Tibial artery (tissue), 4 donors: ENCODE data around the gene CINP.

ENCODE experiments used
- DNase-seq, 2 donors: peaks; one replicate each; pipeline ENCODE4 v3.0.0-alpha.2; 2019
- H3K27ac ChIP-seq, 2 donors: fragments of 200-600 bp; sonication (generic) in 1 of 2; 1 replicate in 1 of 2; 2 replicates in 1 of 2; pipeline ENCODE4 v1.5.1; 2018 to 2019; ENCODE audit warnings: mild to moderate bottlenecking in 1 of 2
- H3K27me3 ChIP-seq, 2 donors: fragments of 200-600 bp; sonication (generic) in 1 of 2; one replicate each; pipeline versions ENCODE4 v1.5.1 to v1.6.0; 2016 to 2019
- H3K36me3 ChIP-seq, 3 donors: fragments of 200-600 bp; sonication (generic) in 2 of 3; one replicate each; pipeline ENCODE4 v1.5.1; 2016 to 2019; ENCODE audit warnings: mild to moderate bottlenecking in 2 of 3
- H3K4me1 ChIP-seq, 4 donors: fragments of 200-600 bp; sonication (generic) in 2 of 4; 1 replicate in 3 of 4; 2 replicates in 1 of 4; pipeline ENCODE4 v1.5.1; 2016 to 2019
- H3K4me3 ChIP-seq, 2 donors: fragments of 200-600 bp; sonication (generic) in 1 of 2; 1 replicate in 1 of 2; 2 replicates in 1 of 2; pipeline ENCODE4 v1.5.1; 2018 to 2019; ENCODE audit warnings: mild to moderate bottlenecking in 2 of 2
- H3K9me3 ChIP-seq, 3 donors: fragments of 200-600 bp; sonication (generic) in 1 of 3; one replicate each; pipeline ENCODE4 v1.5.1; 2016 to 2019
- intact Hi-C: fragments of 100-400 bp; cut with DNase I; formaldehyde crosslinking; loops from one replicate; pipeline ENCODE4 v1.15.0; 2023; ENCODE audit warnings: low total_unique reads
- TF ChIP-seq, protein P1 (sequence below), 2 experiments: fragments of 200-600 bp in 1 of 2; fragments of 450-650 bp in 1 of 2; IDR thresholded peaks; one replicate each; pipeline ENCODE4 v1.5.1; 2017 to 2019; ENCODE audit warnings: antibody characterized with exemption in 2 of 2, mild to moderate bottlenecking in 1 of 2, moderate library complexity in 1 of 2

CINP gene

DNA sequence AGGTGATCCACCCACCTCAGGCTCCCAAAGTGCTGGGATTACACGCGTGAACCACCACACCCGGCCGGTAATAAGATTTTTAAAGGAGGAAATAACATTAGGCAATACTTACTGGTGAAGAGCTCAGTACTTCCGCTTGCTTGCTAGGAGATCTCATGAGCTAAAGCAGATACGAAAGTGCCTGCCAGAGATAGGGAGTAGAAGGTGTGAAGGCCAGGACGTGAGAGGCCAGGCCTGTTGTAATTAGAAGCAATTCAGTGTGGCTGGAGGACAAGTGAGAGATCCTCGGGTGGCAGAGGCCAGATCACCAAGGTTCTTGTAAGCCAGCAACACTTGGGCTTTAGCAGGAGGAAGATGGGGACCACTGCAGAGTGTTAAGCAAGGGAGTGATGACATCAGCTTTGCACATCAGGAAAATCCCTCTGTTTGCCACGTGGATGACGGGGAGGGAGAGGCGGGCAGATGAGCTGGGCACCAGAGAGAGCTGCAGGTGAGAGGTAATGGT, 7.7 kb upstream of the CINP start:
- no peak for DNase-seq
- H3K9me3 ChIP-seq = no peaks in the 10 kb centered on the region
- H3K4me1 ChIP-seq = peaks cover 0 to 7% (median 0%) of the 10 kb centered on the region in 4 donors
- TF ChIP-seq, protein P1, sequence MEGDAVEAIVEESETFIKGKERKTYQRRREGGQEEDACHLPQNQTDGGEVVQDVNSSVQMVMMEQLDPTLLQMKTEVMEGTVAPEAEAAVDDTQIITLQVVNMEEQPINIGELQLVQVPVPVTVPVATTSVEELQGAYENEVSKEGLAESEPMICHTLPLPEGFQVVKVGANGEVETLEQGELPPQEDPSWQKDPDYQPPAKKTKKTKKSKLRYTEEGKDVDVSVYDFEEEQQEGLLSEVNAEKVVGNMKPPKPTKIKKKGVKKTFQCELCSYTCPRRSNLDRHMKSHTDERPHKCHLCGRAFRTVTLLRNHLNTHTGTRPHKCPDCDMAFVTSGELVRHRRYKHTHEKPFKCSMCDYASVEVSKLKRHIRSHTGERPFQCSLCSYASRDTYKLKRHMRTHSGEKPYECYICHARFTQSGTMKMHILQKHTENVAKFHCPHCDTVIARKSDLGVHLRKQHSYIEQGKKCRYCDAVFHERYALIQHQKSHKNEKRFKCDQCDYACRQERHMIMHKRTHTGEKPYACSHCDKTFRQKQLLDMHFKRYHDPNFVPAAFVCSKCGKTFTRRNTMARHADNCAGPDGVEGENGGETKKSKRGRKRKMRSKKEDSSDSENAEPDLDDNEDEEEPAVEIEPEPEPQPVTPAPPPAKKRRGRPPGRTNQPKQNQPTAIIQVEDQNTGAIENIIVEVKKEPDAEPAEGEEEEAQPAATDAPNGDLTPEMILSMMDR (IDR thresholded peaks at IDR 0.05) = no peak
- intact Hi-C loops = no loop called here
- no peak overlapping the region for H3K27ac ChIP-seq
- H3K4me3 ChIP-seq = no peak overlapping the region
- H3K36me3 ChIP-seq = peaks cover 0 to 6% (median 4%) of the 10 kb centered on the region in 3 donors
- no peaks in the 10 kb centered on the region for H3K27me3 ChIP-seq

DNA sequence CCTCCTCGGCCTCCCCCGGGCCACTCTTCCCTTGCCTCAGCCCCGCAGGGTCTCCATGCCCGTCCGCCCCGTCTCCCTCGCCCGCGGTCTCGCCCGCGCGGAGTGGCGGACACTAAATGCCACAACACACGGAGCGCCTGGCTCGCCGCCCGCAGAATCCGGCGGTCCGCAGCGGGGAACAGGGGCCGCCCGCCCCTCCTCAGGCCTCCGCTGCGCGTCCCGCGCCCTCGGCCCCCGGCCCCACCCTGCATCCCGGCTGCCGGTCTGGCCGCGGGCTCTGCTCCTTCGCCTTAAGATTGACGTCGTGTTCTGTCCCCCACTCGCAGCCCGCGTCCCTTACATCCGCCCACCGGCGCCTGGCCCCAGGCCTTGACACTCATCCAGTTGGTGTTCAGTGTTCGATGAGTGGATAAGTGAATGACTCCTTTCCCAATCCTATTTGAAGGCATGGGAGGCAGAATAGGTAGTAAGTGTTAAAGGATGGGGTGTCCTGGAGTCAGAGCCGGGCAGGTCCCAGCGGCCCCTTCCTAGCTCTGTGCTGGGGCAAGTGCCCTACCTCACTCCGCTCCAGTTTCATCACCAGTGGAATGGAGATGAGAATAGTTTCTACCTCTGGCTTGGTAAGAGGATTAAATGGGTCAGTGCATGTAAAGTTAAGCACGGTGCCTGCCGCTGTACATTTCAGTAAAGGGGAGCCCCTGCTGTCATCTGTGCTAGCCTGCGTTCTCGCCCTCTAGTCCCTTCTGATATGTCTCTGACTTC, 673 bp upstream of the CINP start:
- intact Hi-C loops = loop anchor here (5.0 kb wide), 1 partner anchor 144 kb away; the partner anchor contains the start of gene ANKRD9
- no peaks in the 10 kb centered on the region for H3K27me3 ChIP-seq
- peaks cover 0 to 27% (median 21%) of the 10 kb centered on the region in 4 donors for H3K4me1 ChIP-seq
- H3K9me3 ChIP-seq = no peaks in the 10 kb centered on the region
- TF ChIP-seq, protein P1 (IDR thresholded peaks at IDR 0.05) = no peak
- H3K36me3 ChIP-seq = peaks cover 0 to 7% (median 6%) of the 10 kb centered on the region in 3 donors
- peak in 1 of 2 donors; percentile 45 for DNase-seq
- peak overlapping the region; percentile 91 to 97 for H3K4me3 ChIP-seq
- peak overlapping the region; percentile 95 for H3K27ac ChIP-seq

DNA sequence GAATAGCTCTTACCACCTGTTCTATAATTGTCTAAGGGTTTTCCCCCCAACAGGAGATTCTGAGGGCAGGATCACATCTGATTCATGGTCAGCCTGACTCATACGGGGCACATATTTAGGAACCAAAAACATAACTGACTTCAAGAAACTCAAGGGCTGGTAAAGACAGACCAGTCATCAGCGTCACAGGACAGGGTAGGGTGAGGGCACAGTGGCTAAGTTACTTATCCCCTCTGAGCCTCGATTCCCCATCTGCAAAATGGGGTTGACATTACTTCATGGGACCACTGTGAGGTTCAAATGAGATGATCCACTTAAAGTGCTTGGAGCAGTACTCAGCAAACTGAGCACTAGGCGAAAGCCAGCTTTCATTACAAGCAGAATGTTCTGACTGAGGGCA, 606 bp downstream of the CINP start:
- peaks cover 0 to 27% (median 21%) of the 10 kb centered on the region in 4 donors for H3K4me1 ChIP-seq

DNA sequence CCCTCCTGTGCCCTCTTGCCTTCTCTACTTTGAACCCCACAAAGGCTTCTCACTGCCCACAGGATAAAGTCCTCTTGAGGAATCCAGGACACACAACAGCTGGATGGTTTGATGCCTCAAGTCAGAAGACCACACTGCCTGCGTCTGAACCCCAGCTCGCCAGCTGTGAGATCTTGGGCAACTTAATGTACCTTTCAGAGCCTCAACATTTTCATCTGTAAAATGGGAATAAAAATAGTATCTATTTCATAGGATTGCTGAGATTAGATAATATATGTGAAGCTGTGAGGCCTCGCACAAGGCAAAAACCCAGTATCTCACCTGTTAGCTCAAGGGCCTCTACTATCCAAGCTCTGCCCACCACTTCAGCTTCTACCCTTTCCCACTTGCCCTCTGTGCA, 2.3 kb downstream of the CINP start:
- Histone ChIP-seq H3K4me1 (peaks cover 0 to 27% (median 21%) of the 10 kb centered on the region in 4 donors), H3K27ac (no peak overlapping the region), H3K9me3 (no peaks in the 10 kb centered on the region), H3K36me3 (peaks cover 22 to 36% (median 34%) of the 10 kb centered on the region in 3 donors), H3K27me3 (no peaks in the 10 kb centered on the region), H3K4me3 (no peak overlapping the region)
- DNase-seq = no peak
- intact Hi-C loops = loop anchor here (5.0 kb wide), 1 partner anchor 147 kb away; the partner anchor contains the start of gene ANKRD9
- TF ChIP-seq, protein P1 (IDR thresholded peaks at IDR 0.05) = no peak

More for the DNA sequence above, 606 bp downstream of the CINP start:
- no peak for DNase-seq
- Histone ChIP-seq H3K36me3 (peaks cover 7 to 19% (median 18%) of the 10 kb centered on the region in 3 donors), H3K27ac (peak overlapping the region; percentile 95), H3K4me3 (peak overlapping the region; percentile 91 to 97), H3K27me3 (no peaks in the 10 kb centered on the region), H3K9me3 (no peaks in the 10 kb centered on the region)
- intact Hi-C loops = loop anchor here (5.0 kb wide), 1 partner anchor 145 kb away; the partner anchor contains the start of gene ANKRD9
- TF ChIP-seq, protein P1 (IDR thresholded peaks at IDR 0.05) = no peak

DNA sequence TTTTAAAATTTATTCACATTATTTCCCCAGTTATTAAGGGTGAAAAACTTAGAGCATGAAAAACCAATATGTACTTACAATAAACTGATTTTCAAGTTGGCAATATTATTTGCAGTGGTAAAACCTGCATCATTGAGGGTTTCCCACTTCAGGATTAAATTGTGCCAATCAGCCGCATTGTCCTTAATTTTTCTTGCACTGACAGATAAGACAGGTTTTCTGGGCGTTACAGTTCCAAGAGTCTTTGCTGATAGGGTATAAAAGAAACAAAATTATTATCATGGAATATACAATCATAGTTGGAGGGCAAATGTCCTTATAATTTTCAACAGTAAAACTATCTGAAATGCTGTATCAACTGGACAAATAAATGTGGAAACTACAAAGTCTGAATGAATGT, 3.3 kb downstream of the CINP start:
- DNase-seq = no peak
- Histone ChIP-seq H3K4me1 (peaks cover 0 to 23% (median 19%) of the 10 kb centered on the region in 4 donors), H3K9me3 (no peaks in the 10 kb centered on the region), H3K4me3 (no peak overlapping the region), H3K27me3 (no peaks in the 10 kb centered on the region), H3K27ac (no peak overlapping the region), H3K36me3 (peaks cover 32 to 47% (median 45%) of the 10 kb centered on the region in 3 donors)
- intact Hi-C loops = no loop called here
- TF ChIP-seq, protein P1 (IDR thresholded peaks at IDR 0.05) = no peak
